A549 (cell line): ENCODE results near the gene PLCB1.

Experiments used
- BHLHE40 ChIP-seq: IDR thresholded peaks from 2 replicates; pipeline ENCODE4 v1.6.1; 2012; ENCODE audit warnings: low read depth, low read length, inconsistent platforms
- CTCF ChIP-seq: fragments of >200 bp; sonication (Bioruptor Twin); formaldehyde crosslinking; IDR thresholded peaks from 3 replicates; pipeline ENCODE4 v1.5.1; 2016
- E2F6 ChIP-seq: IDR thresholded peaks from 2 replicates; pipeline ENCODE4 v1.6.1; 2012; ENCODE audit warnings: low read depth, borderline replicate concordance
- ELK1 ChIP-seq: fragments of 150-350 bp; IDR thresholded peaks from 2 replicates; pipeline ENCODE4 v1.6.1; 2014; ENCODE audit warnings: low read depth, mild to moderate bottlenecking, low read length
- JUNB ChIP-seq: fragments of >200 bp; sonication (Bioruptor Twin); formaldehyde crosslinking; IDR thresholded peaks from 2 replicates; pipeline ENCODE4 v1.6.1; 2016
- MAFK ChIP-seq: fragments of 450-650 bp; IDR thresholded peaks from 2 replicates; pipeline ENCODE4 v1.6.1; 2014; ENCODE audit not compliant: partially characterized antibody
- MAX ChIP-seq: IDR thresholded peaks from 2 replicates; pipeline ENCODE4 v1.6.1; 2012
- MAZ ChIP-seq: fragments of 150-350 bp; IDR thresholded peaks from 2 replicates; pipeline ENCODE4 v1.6.1; 2014; ENCODE audit warnings: antibody characterized with exemption, low read depth, low read length, borderline replicate concordance
- MYC ChIP-seq: IDR thresholded peaks from 2 replicates; pipeline ENCODE4 v1.6.1; 2012; ENCODE audit warnings: mild to moderate bottlenecking, inconsistent platforms, low read length, improper control_type of control experiment, borderline replicate concordance
- NFE2L2 ChIP-seq: fragments of 150-350 bp; conservative IDR thresholded peaks from 2 replicates; pipeline ENCODE4 v1.6.1; 2014; ENCODE audit warnings: low read length
- POLR2A ChIP-seq: IDR thresholded peaks from 2 replicates; pipeline ENCODE4 v1.6.1; 2012; ENCODE audit warnings: mild to moderate bottlenecking, low read length
- RAD21 ChIP-seq, 2 experiments: fragments of >200 bp in 1 of 2; sonication (Bioruptor Twin) in 1 of 2; formaldehyde crosslinking in 1 of 2; IDR thresholded peaks in 1 of 2; conservative IDR thresholded peaks in 1 of 2; 2 replicates in 1 of 2; 3 replicates in 1 of 2; pipeline ENCODE4 v1.6.1; 2012 to 2018; ENCODE audit warnings: inconsistent platforms in 1 of 2
- RFX5 ChIP-seq: fragments of 450-650 bp; IDR thresholded peaks from 2 replicates; pipeline ENCODE4 v1.7.1; 2014; ENCODE audit warnings: antibody characterized with exemption, mild to moderate bottlenecking, moderate library complexity
- SMC3 ChIP-seq: fragments of >200 bp; sonication (Bioruptor Twin); formaldehyde crosslinking; IDR thresholded peaks from 3 replicates; pipeline ENCODE4 v1.6.1; 2018; ENCODE audit warnings: inconsistent platforms

- TF ChIP-seq POLR2A (no peak), ELK1 (no peak), BHLHE40 (no peak), MAX (no peak), CTCF (no peak), JUNB (no peak), SMC3 (no peak), RAD21 (conservative IDR thresholded peaks at IDR 0.05 in 1 of 2, IDR thresholded peaks at IDR 0.05 in 1 of 2) (no peak), NFE2L2 (no peak), E2F6 (no peak), RFX5 (no peak), MAFK (no peak), MYC (no peak), MAZ (no peak)
Measured at GRCh38 chr20:8803065-8803464, 671.0 kb downstream of the PLCB1 start.
